WI38 (cell line): ENCODE measurements around the gene PFDN6.

Source experiments
- H3K4me3 ChIP-seq: 2 replicates; pipeline ENCODE4 v1.5.1; 2011; ENCODE audit warnings: low read depth, mild to moderate bottlenecking, control low read depth, low read length
- TF ChIP-seq, protein P1 (sequence below): IDR thresholded peaks from 2 replicates; pipeline ENCODE4 v1.5.1; 2012; ENCODE audit warnings: low read depth, mild to moderate bottlenecking, control low read depth, low read length

The PFDN6 gene

DNA sequence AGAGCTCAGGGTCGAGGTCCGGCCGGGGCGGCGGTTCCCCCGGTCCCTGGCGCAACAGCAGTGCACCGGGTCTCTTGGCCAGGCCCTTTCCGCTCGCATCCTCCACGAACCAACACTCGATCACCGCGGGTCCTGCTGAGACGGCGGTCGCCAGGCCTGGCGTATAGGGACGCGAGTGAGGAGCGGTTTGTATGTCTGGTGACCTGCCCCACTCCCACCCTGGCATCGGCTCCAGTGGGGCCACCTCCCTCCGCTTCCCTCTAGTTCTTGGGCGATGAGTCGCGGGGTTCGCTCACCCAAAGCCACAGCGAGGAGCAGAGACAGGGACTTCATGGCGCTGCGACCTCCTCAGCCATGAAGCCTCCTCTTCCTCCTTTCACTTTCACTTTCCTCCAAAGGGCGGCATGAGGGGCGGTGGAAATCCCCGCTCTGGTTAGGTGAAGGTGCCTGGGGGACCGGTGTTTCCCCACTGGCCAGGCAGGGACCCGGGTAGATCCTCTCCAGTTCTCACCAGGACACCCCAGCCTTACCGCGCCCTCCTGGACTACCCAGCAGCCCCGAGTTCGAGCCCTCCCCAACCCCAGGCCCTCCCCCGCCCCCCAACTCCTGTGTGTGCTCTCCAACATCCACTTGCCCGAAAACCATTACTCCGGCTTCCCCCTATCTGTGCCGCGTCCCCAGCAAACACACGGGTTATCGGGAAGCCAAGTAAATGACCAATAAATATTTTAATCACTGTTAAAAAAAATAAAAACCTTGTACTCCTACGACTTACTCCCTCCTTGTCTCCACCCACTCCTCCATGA lies 24.5 kb downstream of the PFDN6 start, which contains the start of gene TAPBP:
TAPBP (minus strand) TSS at position 370 of the 806 bp plus-strand sequence; CDS start at position 333, 37 bp downstream.
- TF ChIP-seq, protein P1, sequence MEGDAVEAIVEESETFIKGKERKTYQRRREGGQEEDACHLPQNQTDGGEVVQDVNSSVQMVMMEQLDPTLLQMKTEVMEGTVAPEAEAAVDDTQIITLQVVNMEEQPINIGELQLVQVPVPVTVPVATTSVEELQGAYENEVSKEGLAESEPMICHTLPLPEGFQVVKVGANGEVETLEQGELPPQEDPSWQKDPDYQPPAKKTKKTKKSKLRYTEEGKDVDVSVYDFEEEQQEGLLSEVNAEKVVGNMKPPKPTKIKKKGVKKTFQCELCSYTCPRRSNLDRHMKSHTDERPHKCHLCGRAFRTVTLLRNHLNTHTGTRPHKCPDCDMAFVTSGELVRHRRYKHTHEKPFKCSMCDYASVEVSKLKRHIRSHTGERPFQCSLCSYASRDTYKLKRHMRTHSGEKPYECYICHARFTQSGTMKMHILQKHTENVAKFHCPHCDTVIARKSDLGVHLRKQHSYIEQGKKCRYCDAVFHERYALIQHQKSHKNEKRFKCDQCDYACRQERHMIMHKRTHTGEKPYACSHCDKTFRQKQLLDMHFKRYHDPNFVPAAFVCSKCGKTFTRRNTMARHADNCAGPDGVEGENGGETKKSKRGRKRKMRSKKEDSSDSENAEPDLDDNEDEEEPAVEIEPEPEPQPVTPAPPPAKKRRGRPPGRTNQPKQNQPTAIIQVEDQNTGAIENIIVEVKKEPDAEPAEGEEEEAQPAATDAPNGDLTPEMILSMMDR = no peak
- H3K4me3 ChIP-seq = peak within 1 kb of the TSS; percentile 87

DNA sequence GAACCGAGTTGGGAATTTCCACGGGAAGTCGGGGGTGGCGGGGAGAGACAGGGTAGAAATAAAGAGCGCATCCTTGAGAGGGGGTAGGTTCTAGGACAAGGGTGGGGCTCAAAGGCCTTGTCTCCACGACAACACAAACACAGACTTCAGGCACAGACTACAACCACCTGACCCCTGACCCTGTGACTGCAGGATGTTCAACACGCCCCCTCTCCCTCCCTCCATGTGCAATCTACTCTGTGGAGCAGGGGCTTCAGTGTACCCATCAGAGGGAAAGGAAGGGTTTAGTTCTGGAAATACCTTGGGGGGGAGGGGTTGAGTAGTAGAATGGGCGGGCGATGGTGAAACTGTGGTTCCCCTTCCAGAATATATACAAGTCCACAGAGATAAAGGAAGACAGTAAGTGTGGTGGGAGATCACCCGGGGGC lies 25.1 kb downstream of the PFDN6 start:
- H3K4me3 ChIP-seq = peak overlapping the region; percentile 87
- TF ChIP-seq, protein P1 = no peak

DNA sequence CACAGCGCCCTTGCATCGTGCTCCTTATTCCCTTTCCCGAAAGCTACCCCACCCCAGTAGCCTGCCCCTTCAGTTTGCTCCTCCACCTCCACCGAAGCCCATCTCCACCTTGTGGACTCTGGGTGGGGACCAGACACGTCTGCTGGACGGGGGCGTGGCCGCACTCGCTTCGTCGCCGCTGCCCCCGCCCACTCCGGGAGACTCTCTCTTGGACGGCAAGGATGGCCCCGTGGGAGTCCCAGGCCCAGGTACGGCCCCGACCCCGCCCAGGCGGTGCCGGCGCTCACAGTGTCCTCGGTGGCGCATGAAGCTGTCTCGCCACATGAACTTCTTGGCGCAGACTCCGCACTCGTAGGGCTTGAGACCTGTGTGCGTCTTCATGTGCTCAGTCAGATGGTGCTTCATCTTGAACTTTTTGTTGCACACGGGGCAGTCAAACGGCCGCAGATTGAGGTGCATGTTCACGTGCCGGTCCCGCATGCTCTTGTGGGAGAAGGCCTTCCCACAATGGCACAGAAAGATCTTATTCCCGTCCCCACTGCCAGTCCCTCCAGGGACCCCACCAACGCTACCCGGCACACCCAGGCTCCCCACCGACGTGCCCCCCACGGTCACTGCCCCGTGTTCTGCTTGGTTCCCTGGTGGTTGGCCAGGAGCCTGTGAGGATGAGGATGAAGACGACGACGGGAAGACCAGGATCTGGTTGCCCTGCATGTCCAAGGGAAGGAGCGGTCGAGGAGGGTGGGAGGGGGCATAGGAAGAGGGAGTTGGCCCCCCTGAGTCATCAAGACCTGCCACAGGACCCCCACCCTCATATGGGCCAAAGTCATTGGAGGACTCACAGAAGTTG lies 25.8 kb downstream of the PFDN6 start:
- H3K4me3 ChIP-seq = peak overlapping the region; percentile 87; the same call in 1 of the 2 replicates
- TF ChIP-seq, protein P1 = no peak

DNA sequence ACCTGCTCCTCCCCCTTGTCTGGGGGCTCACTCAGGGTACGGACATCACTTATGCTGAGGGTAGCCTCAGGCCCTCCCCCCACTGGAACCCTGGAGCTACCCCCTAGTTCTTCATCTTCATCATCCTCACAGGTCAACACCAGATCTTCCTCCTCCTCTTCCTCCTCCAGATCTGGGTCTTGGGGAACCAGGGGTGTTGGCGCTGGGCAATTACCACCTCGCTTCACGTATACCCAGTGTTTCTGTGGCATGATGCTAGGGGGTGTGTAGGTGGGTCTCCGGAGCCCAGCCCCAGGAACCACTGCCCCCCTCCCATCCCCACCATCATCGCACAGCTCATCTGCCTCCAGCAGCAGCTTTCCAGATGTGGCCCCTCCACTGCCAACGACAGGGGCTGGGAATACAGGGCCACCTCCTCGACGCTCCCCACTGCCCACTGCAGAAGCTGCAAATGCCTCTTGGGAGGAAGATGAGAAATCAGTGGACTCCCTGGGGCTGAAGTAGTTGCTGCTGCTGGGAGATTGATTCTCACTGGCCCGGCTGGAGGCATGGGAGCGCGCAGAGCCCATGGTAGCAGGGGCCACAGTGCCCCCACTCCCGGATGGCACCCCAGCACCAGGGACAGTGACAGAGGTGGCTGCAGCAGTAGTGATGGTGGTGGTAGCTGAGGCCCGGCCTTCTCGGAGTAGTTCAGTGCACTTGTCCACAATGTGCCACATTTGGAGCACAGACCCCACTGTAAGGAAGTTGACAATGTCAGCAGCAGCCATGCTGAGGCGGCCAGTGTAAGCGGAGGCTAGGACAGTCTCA lies 26.6 kb downstream of the PFDN6 start:
- no peak overlapping the region for H3K4me3 ChIP-seq
- TF ChIP-seq, protein P1 = no peak

DNA sequence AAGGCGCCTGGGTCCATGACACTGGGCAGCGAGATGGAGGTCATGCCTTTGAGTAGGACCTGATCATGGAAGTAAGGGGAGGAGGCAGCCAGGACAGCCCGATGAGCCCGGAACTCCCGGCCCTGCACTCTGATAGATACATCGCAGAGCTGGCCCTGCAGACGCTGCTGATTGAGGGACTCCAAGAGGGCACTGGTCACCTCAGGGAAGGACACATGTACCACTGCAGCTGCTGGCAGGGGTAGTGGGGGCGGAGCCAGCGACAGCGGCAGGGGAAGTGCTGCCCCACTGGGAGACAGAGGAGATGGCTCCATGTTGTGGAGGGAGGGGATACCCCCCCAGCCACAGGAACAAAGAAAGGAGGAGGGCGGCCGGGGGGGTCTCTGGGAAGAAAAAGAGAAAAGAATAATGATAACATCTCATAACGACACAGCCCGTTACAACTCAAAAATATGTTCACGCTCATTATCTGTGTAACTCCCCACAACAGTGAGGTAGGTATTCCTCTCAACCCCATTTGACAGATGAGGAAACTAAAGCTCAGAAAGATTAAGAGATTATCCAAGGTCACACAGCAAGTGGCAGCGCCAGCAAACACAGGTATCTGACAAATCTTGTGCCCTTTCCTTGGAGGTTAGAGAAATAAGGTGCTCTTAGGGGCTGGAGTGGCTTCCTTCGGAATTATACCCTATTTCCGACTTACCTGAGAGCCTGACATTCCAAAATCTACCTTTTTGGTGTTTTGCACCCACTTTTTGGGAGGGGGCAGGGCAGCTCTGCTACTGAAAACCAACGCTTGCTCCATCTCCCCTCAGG lies 27.4 kb downstream of the PFDN6 start:
- peak overlapping the region; percentile 52 for H3K4me3 ChIP-seq
- TF ChIP-seq, protein P1 = no peak

DNA sequence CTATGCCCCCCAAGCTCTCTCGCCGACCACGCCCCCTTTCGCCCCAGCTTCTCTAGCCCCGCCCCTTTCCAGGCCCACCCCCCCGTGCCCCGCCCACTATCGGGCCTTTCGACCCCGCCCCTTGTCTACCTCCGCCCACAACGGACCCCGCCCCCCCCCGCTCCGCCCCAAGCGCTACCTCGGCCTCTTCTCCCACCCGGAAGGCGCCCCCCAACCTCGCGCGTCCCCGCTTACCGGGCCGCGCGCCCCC lies 27.9 kb downstream of the PFDN6 start:
- peak overlapping the region; percentile 64 for H3K4me3 ChIP-seq
- TF ChIP-seq, protein P1 = no peak
